Measurements from ENCODE around the gene ATP1A2. TPM values are rescaled to one million over a fixed set of nuclear protein-coding genes. Genes with fewer than 3 reads are reported as not detected.

The ATP1A2 gene
- total and polyA plus RNA-seq, 2 donors (not counting 3 experiments of a cell fraction or from before 2014, with no cell fraction given), result not detected

DNA sequence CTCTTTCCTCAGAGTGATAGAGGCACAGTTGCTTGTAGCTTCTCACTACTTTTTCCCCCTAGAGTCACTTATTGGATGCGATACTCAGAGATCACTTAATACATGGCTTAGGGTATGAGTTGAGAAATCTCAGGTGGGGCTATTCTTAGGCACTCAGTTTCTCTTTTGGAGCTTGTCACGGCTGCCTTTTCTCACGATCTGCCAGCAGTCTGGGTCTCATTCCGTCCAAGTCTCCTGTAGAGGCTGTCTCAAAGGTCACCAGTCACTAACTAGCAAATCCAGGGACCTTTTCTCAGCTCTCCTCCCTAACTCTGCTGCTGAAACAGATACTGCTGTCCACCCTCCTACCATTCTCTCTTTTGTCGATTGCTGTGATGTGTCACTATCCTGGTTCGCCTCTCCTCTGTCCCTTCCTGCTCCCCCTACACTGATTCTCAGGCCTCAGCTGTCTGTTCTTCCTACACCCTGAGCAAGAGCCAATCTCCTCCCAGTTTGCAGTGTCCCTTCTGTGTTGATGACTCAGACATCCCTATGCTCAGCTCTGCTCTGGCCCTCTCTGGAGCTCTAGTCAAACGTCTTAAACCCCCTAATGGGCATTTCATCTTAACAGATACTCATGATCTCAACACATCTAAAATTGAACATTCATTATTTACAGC, 12.4 kb downstream of the ATP1A2 start:
- no peaks in the 10 kb centered on the region for H3K9me1 ChIP-seq (replicated peaks; ENCODE audit: control insufficient read depth, extremely low read depth, insufficient read depth, low read length)
- FAIRE-seq (no peak), DNase-seq (ENCODE audit: low read depth, low spot score) (no peak)
- H4K20me1 ChIP-seq (replicated peaks; ENCODE audit: control insufficient read depth, extremely low read depth, insufficient read depth, low read length), result no peaks in the 10 kb centered on the region
- BruUV-seq (replicated peaks), result no TSS peak
- ChIA-PET CTCF (interaction anchor here (0.9 to 1.2 kb wide), 3 partner anchors 14 to 65 kb away, joined by 3 to 4 read pairs (median 3); no protein-coding TSS in a partner anchor), POLR2A (no interaction called here)
- no peaks in the 10 kb centered on the region for H3K4me1 ChIP-seq (ENCODE audit: control insufficient read depth, extremely low read depth, insufficient read depth, low read length)
- no peak overlapping the region for H3K4me2 ChIP-seq (ENCODE audit: insufficient read depth, low read length)
- TF ChIP-seq GATA2 (IDR thresholded peaks at IDR 0.05; ENCODE audit: insufficient read depth, insufficient read length, low read depth, low read length) (no peak), JUN (IDR thresholded peaks at IDR 0.05; ENCODE audit: borderline replicate concordance, insufficient read depth, insufficient read length, low read depth) (no peak), POLR2AphosphoS5 (IDR thresholded peaks at IDR 0.05; ENCODE audit: insufficient read depth, low read depth, low read length) (no peak), MYC (IDR thresholded peaks at IDR 0.05; ENCODE audit: low read depth, low read length) (no peak), FOS (IDR thresholded peaks at IDR 0.05; ENCODE audit: borderline replicate concordance, insufficient read depth, low read length) (no peak), POLR2A (IDR thresholded peaks at IDR 0.05; ENCODE audit: low read depth, low read length) (no peak), EZH2 (IDR thresholded peaks at IDR 0.05; ENCODE audit: borderline replicate concordance, low read depth, low read length, severe bottlenecking) (no peak)
- TF ChIP-seq, protein P1, sequence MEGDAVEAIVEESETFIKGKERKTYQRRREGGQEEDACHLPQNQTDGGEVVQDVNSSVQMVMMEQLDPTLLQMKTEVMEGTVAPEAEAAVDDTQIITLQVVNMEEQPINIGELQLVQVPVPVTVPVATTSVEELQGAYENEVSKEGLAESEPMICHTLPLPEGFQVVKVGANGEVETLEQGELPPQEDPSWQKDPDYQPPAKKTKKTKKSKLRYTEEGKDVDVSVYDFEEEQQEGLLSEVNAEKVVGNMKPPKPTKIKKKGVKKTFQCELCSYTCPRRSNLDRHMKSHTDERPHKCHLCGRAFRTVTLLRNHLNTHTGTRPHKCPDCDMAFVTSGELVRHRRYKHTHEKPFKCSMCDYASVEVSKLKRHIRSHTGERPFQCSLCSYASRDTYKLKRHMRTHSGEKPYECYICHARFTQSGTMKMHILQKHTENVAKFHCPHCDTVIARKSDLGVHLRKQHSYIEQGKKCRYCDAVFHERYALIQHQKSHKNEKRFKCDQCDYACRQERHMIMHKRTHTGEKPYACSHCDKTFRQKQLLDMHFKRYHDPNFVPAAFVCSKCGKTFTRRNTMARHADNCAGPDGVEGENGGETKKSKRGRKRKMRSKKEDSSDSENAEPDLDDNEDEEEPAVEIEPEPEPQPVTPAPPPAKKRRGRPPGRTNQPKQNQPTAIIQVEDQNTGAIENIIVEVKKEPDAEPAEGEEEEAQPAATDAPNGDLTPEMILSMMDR (IDR thresholded peaks at IDR 0.05; ENCODE audit: extremely low read depth in 1 of 2, insufficient read depth in 1 of 2, low read depth in 1 of 2, low read length in 2 of 2), result no peak
- TF ChIP-seq, protein P2, sequence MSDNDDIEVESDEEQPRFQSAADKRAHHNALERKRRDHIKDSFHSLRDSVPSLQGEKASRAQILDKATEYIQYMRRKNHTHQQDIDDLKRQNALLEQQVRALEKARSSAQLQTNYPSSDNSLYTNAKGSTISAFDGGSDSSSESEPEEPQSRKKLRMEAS (IDR thresholded peaks at IDR 0.05; ENCODE audit: insufficient read depth, insufficient read length), result no peak
- no peak overlapping the region for H3K9ac ChIP-seq (replicated peaks; ENCODE audit: extremely low read depth, insufficient read depth, low read length)
- no peaks in the 10 kb centered on the region for H3K36me3 ChIP-seq (ENCODE audit: control insufficient read depth in 2 of 2, extremely low read depth in 1 of 2, insufficient read depth in 2 of 2, low read length in 2 of 2)
- no peaks in the 10 kb centered on the region for H3K27me3 ChIP-seq (ENCODE audit: control insufficient read depth in 2 of 2, insufficient read depth in 2 of 2, low read length in 2 of 2)
- H3K79me2 ChIP-seq (ENCODE audit: control insufficient read depth, insufficient read depth, low read length), result no peaks in the 10 kb centered on the region
- H3K9me3 ChIP-seq (replicated peaks; ENCODE audit: control insufficient read depth, insufficient read depth, low read length), result no peaks in the 10 kb centered on the region
- H2AFZ ChIP-seq (ENCODE audit: low read depth, low read length), result no peak overlapping the region
- dilution Hi-C loops (cut with MboI; ENCODE audit: extremely low pct_ligation_motif_present, low sequenced_read_pairs) (no loop called here), intact Hi-C loops (cut with micrococcal nuclease) (no loop called here)
- no peak overlapping the region for H3K27ac ChIP-seq (ENCODE audit: insufficient read depth, low read depth, low read length)
- no peak overlapping the region for H3K4me3 ChIP-seq (replicated peaks in 1 of 3; ENCODE audit: insufficient read depth in 1 of 3, low read depth in 1 of 3, low read length in 3 of 3)

Measured in endothelial cell of umbilical vein (primary cell).